ENCODE data around the gene OTUB1.
"Not testable (repeated sequence)": the region's sequence is repeated elsewhere in the genome, so short reads cannot be mapped to it uniquely, and the experiment has no call there.

OTUB1 gene

GRCh38 chr11:64043545-64043944 lies 57.3 kb downstream of the OTUB1 start:
- DNase-seq (ENCODE audit: low read depth in 2 of 2): no peak

- no peak for DNase-seq (ENCODE audit: low read depth in 2 of 2)
These were observed 58.6 kb downstream of the OTUB1 start for GRCh38 chr11:64044730-64045393.

- DNase-seq (ENCODE audit: low read depth in 2 of 2): no peak
These were observed 59.5 kb downstream of the OTUB1 start for GRCh38 chr11:64045700-64046099.

- not testable (repeated sequence) for DNase-seq (ENCODE audit: low read depth in 2 of 2)
These were observed 61.1 kb downstream of the OTUB1 start for GRCh38 chr11:64047373-64047772.
